Measurements from ENCODE around the gene EPHA4.

Gene EPHA4

DNA sequence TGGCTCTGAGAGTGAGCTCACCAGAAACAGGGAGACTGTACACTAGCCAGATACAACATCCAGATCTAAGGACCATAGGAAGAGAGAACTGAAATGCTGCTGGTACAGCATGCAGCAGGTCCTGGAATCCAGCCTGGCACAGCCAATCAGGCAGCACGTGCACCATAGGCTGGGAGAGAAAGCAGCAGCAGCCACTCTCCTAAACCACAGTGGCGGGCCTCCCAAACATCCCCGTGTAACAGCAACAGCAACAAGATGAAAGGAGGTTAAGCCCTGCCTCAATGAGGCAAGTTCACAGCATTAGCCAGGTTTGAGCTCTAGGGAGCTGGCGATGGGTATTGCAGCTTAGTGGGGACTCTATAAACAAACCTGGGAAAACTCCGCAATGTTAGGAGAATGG, 192.0 kb downstream of the EPHA4 start:
- Histone ChIP-seq H3K27ac (ENCODE audit: insufficient read depth in 1 of 2, low read depth in 1 of 2, low read length in 2 of 2, poor library complexity in 1 of 2, severe bottlenecking in 2 of 2) (no peak overlapping the region), H3K4me1 (ENCODE audit: control extremely low read depth in 1 of 4, control insufficient read depth in 4 of 4, insufficient read depth in 4 of 4, low read length in 3 of 4) (peaks cover 0 to 2% (median 0%) of the 10 kb centered on the region in 4 experiments), H3K27me3 (replicated peaks in 2 of 5; ENCODE audit: control insufficient read depth in 4 of 5, insufficient read depth in 5 of 5, low read length in 4 of 5) (no peaks in the 10 kb centered on the region), H3K9me3 (ENCODE audit: control extremely low read depth in 1 of 5, control insufficient read depth in 4 of 5, insufficient read depth in 2 of 5, low read depth in 1 of 5, low read length in 4 of 5) (no peaks in the 10 kb centered on the region), H3K4me3 (ENCODE audit: control insufficient read depth in 1 of 7, extremely low read depth in 1 of 7, insufficient read depth in 4 of 7, low read depth in 2 of 7, low read length in 6 of 7) (no peak overlapping the region), H3K36me3 (ENCODE audit: control insufficient read depth in 4 of 4, insufficient read depth in 4 of 4, low read length in 3 of 4) (no peaks in the 10 kb centered on the region)
- ChIA-PET POLR2A (no interaction called here), CTCF (no interaction called here)
- 90% methylated on average over 5 of the region's 5 CpGs for WGBS (ENCODE audit: insufficient coverage)
- DNase-seq: no peak

DNA sequence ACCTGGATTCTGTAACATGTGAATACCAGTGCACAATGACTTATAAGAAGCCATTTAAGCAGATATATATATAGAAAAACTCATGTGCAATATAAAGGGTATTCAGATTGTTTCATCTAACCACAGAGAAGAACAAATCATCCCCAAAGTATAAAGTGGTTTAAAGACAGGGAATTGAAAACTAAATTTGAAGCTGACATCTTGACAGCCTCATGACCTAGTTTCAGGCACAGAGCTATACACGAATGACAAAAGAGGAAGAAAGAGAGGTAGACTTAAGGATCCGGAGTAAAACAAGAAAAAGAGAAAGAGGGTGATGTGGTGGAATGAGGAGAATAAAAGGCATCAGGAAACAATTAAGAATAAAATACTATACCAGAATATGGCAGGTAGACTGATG, 194.5 kb downstream of the EPHA4 start:
- H3K9me3 ChIP-seq (ENCODE audit: control extremely low read depth in 1 of 5, control insufficient read depth in 4 of 5, insufficient read depth in 2 of 5, low read depth in 1 of 5, low read length in 4 of 5): no peaks in the 10 kb centered on the region
- H3K4me3 ChIP-seq (ENCODE audit: control insufficient read depth in 1 of 7, extremely low read depth in 1 of 7, insufficient read depth in 4 of 7, low read depth in 2 of 7, low read length in 6 of 7): no peak overlapping the region
- H3K27me3 ChIP-seq (replicated peaks in 2 of 5; ENCODE audit: control insufficient read depth in 4 of 5, insufficient read depth in 5 of 5, low read length in 4 of 5): no peaks in the 10 kb centered on the region
- H3K36me3 ChIP-seq (ENCODE audit: control insufficient read depth in 4 of 4, insufficient read depth in 4 of 4, low read length in 3 of 4): no peaks in the 10 kb centered on the region
- WGBS (ENCODE audit: insufficient coverage): no CpG with 5 or more reads among the region's 2 CpGs
- CTCF ChIA-PET: interaction anchor here (1.0 kb wide), 1 partner anchor 9 kb away, joined by 3 read pairs; no protein-coding TSS in a partner anchor
- peak in 1 of 3 donors; percentile 1 for DNase-seq
- H3K27ac ChIP-seq (ENCODE audit: insufficient read depth in 1 of 2, low read depth in 1 of 2, low read length in 2 of 2, poor library complexity in 1 of 2, severe bottlenecking in 2 of 2): no peak overlapping the region
- peaks cover 0 to 2% (median 0%) of the 10 kb centered on the region in 4 experiments for H3K4me1 ChIP-seq (ENCODE audit: control extremely low read depth in 1 of 4, control insufficient read depth in 4 of 4, insufficient read depth in 4 of 4, low read length in 3 of 4)
- POLR2A ChIA-PET: no interaction called here

DNA sequence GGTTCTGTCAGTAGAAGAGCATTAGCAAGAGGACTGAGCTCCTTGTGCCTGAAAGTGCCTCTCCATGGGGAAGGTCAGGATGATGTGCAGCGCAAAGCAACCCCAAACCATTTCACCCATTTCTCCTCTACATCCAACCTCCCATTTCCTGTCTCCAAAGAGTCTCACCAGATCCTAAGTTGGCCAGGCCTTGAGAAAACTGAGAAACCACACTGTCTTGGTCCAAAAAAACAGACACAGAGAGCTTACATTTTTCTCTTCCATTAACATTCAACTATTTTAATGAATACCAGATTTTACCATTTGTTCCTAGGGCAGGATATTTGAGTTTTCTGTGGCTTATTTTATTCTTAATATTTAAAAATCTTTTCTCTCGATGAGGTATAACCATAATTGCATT, 195.0 kb downstream of the EPHA4 start:
- Histone ChIP-seq H3K27me3 (replicated peaks in 2 of 5; ENCODE audit: control insufficient read depth in 4 of 5, insufficient read depth in 5 of 5, low read length in 4 of 5) (no peaks in the 10 kb centered on the region), H3K4me1 (ENCODE audit: control extremely low read depth in 1 of 4, control insufficient read depth in 4 of 4, insufficient read depth in 4 of 4, low read length in 3 of 4) (peaks cover 0 to 2% (median 0%) of the 10 kb centered on the region in 4 experiments), H3K4me3 (ENCODE audit: control insufficient read depth in 1 of 7, extremely low read depth in 1 of 7, insufficient read depth in 4 of 7, low read depth in 2 of 7, low read length in 6 of 7) (no peak overlapping the region), H3K36me3 (ENCODE audit: control insufficient read depth in 4 of 4, insufficient read depth in 4 of 4, low read length in 3 of 4) (no peaks in the 10 kb centered on the region), H3K9me3 (ENCODE audit: control extremely low read depth in 1 of 5, control insufficient read depth in 4 of 5, insufficient read depth in 2 of 5, low read depth in 1 of 5, low read length in 4 of 5) (no peaks in the 10 kb centered on the region), H3K27ac (ENCODE audit: insufficient read depth in 1 of 2, low read depth in 1 of 2, low read length in 2 of 2, poor library complexity in 1 of 2, severe bottlenecking in 2 of 2) (no peak overlapping the region)
- ChIA-PET POLR2A (no interaction called here), CTCF (interaction anchor here (1.0 kb wide), 1 partner anchor 10 kb away, joined by 3 read pairs; no protein-coding TSS in a partner anchor)
- WGBS (ENCODE audit: insufficient coverage): no CpG with 5 or more reads among the region's 2 CpGs
- no peak for DNase-seq

DNA sequence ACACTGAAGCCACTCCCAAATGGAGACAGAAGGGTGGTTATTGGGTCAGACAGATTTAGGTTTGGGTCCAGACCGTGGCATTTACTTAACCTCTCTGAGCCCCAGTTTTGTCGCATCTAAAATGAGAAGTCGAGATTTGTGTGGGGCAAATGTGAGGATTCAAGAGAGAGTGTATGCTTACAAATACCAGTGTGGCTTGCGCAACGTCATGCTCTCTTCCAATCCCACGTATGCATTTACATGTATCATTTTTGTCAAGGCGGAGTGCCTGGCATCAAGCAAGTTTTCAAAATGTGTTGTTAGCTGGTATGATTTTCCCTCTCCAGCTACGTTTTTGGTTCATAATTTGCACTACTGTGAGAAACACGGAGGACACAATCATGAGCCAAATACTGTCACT, 197.9 kb downstream of the EPHA4 start:
- DNase-seq: no peak
- POLR2A ChIA-PET: no interaction called here
- H3K27ac ChIP-seq (ENCODE audit: insufficient read depth in 1 of 2, low read depth in 1 of 2, low read length in 2 of 2, poor library complexity in 1 of 2, severe bottlenecking in 2 of 2): no peak overlapping the region
- H3K27me3 ChIP-seq (replicated peaks in 2 of 5; ENCODE audit: control insufficient read depth in 4 of 5, insufficient read depth in 5 of 5, low read length in 4 of 5): no peaks in the 10 kb centered on the region
- WGBS (ENCODE audit: insufficient coverage): 98% methylated on average over 8 of the region's 9 CpGs
- CTCF ChIA-PET: no interaction called here
- H3K4me3 ChIP-seq (ENCODE audit: control insufficient read depth in 1 of 7, extremely low read depth in 1 of 7, insufficient read depth in 4 of 7, low read depth in 2 of 7, low read length in 6 of 7): no peak overlapping the region
- H3K9me3 ChIP-seq (ENCODE audit: control extremely low read depth in 1 of 5, control insufficient read depth in 4 of 5, insufficient read depth in 2 of 5, low read depth in 1 of 5, low read length in 4 of 5): no peaks in the 10 kb centered on the region
- no peaks in the 10 kb centered on the region for H3K36me3 ChIP-seq (ENCODE audit: control insufficient read depth in 4 of 4, insufficient read depth in 4 of 4, low read length in 3 of 4)
- peaks cover 0 to 2% (median 0%) of the 10 kb centered on the region in 4 experiments for H3K4me1 ChIP-seq (ENCODE audit: control extremely low read depth in 1 of 4, control insufficient read depth in 4 of 4, insufficient read depth in 4 of 4, low read length in 3 of 4)

DNA sequence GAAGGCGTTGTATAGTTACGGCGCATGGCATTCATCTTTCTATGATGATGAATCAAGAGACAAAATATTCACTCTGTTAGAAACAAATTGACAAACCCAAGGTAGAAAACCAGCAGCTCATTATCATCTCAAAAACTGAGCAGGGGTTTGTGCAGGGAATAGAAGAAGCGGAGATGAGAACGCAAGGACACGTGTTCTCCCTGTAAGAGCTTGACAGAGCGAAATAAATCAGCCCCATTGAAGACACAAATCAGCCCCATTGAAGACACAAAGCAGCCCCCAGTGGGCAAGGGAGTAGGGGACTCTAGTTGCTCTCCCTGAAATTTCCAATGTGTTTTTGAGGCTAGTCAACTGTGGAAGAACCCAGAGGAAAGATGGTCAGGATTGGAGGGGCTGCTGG, 199.2 kb downstream of the EPHA4 start:
- POLR2A ChIA-PET: no interaction called here
- WGBS (ENCODE audit: insufficient coverage): 98% methylated on average over 7 of the region's 7 CpGs
- CTCF ChIA-PET: interaction anchor here (0.9 kb wide), 1 partner anchor 12 kb away, joined by 3 read pairs; no protein-coding TSS in a partner anchor

DNA sequence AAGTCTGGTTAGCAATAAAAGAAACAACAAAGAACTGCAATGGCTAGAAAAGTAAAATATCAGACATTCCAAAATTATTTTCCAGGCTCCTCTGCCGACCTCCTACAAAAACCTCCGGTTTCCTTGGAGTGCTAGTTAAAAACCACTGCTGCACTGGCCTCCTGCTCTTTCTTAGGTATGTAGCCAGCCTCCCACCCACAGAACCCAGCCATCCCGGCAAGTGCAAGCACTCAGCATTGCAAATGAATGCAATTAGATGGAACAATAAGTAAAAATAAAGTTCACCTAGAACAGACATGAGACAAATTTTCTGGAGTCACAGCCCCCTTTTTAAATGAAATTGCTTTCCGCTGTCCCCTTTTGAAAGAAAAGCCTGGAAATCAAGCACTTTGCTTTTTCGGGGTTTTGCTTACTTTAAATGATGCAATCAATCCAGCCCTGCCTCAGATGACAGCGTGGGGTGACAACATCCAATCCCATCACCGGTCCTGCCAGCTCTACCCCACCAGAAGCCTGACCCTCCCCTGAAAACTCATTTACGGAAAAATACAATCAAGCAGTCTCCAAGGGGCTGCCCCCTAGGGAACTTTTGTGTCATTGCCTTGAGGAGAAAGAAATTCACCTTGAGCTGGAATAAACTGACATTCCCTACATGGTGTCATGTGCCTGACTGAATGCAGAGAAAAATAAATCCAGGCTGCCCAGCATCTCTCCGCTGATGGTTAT, 199.8 kb downstream of the EPHA4 start:
- ChIA-PET CTCF (interaction anchor here (0.9 kb wide), 1 partner anchor 11 kb away, joined by 3 read pairs; no protein-coding TSS in a partner anchor), POLR2A (no interaction called here)
- H3K27me3 ChIP-seq (replicated peaks in 2 of 5; ENCODE audit: control insufficient read depth in 4 of 5, insufficient read depth in 5 of 5, low read length in 4 of 5): no peaks in the 10 kb centered on the region
- no peak overlapping the region for H3K27ac ChIP-seq (ENCODE audit: insufficient read depth in 1 of 2, low read depth in 1 of 2, low read length in 2 of 2, poor library complexity in 1 of 2, severe bottlenecking in 2 of 2)
- no peak overlapping the region for H3K4me3 ChIP-seq (ENCODE audit: control insufficient read depth in 1 of 7, extremely low read depth in 1 of 7, insufficient read depth in 4 of 7, low read depth in 2 of 7, low read length in 6 of 7)
- no peaks in the 10 kb centered on the region for H3K9me3 ChIP-seq (ENCODE audit: control extremely low read depth in 1 of 5, control insufficient read depth in 4 of 5, insufficient read depth in 2 of 5, low read depth in 1 of 5, low read length in 4 of 5)
- no peaks in the 10 kb centered on the region for H3K36me3 ChIP-seq (ENCODE audit: control insufficient read depth in 4 of 4, insufficient read depth in 4 of 4, low read length in 3 of 4)
- 90% methylated on average over 9 of the region's 9 CpGs for WGBS (ENCODE audit: insufficient coverage)
- peaks cover 0 to 2% (median 0%) of the 10 kb centered on the region in 4 experiments for H3K4me1 ChIP-seq (ENCODE audit: control extremely low read depth in 1 of 4, control insufficient read depth in 4 of 4, insufficient read depth in 4 of 4, low read length in 3 of 4)
- DNase-seq: no peak

More for the DNA sequence above, 199.2 kb downstream of the EPHA4 start:
- H3K4me1 ChIP-seq (ENCODE audit: control extremely low read depth in 1 of 4, control insufficient read depth in 4 of 4, insufficient read depth in 4 of 4, low read length in 3 of 4): peaks cover 0 to 2% (median 0%) of the 10 kb centered on the region in 4 experiments
- DNase-seq: no peak
- no peak overlapping the region for H3K27ac ChIP-seq (ENCODE audit: insufficient read depth in 1 of 2, low read depth in 1 of 2, low read length in 2 of 2, poor library complexity in 1 of 2, severe bottlenecking in 2 of 2)
- H3K27me3 ChIP-seq (replicated peaks in 2 of 5; ENCODE audit: control insufficient read depth in 4 of 5, insufficient read depth in 5 of 5, low read length in 4 of 5): no peaks in the 10 kb centered on the region
- H3K4me3 ChIP-seq (ENCODE audit: control insufficient read depth in 1 of 7, extremely low read depth in 1 of 7, insufficient read depth in 4 of 7, low read depth in 2 of 7, low read length in 6 of 7): no peak overlapping the region
- H3K36me3 ChIP-seq (ENCODE audit: control insufficient read depth in 4 of 4, insufficient read depth in 4 of 4, low read length in 3 of 4): no peaks in the 10 kb centered on the region
- H3K9me3 ChIP-seq (ENCODE audit: control extremely low read depth in 1 of 5, control insufficient read depth in 4 of 5, insufficient read depth in 2 of 5, low read depth in 1 of 5, low read length in 4 of 5): no peaks in the 10 kb centered on the region

DNA sequence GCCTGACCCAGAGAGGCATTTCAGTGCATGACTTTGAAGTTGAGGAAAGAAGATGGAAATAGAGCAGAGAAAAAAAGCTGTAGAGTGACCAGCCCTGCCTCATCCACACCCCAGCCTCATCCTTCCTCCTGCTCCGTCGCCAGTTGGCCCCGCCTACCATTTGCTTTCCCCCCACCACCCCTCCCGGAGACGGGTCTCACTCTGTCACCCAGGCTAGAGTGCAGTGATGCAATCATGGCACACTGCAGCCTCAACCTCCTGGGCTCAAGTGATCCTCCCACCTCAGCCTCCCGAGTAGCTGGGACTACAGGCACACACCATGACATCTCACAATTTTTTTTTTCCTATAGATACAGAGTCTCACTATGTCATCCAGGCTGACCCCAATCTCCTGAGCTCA, 200.8 kb downstream of the EPHA4 start:
- no peak for DNase-seq
- WGBS (ENCODE audit: insufficient coverage): 93% methylated on average over 5 of the region's 6 CpGs
- Histone ChIP-seq H3K4me1 (ENCODE audit: control extremely low read depth in 1 of 4, control insufficient read depth in 4 of 4, insufficient read depth in 4 of 4, low read length in 3 of 4) (no peaks in the 10 kb centered on the region), H3K36me3 (ENCODE audit: control insufficient read depth in 4 of 4, insufficient read depth in 4 of 4, low read length in 3 of 4) (no peaks in the 10 kb centered on the region), H3K27me3 (replicated peaks in 2 of 5; ENCODE audit: control insufficient read depth in 4 of 5, insufficient read depth in 5 of 5, low read length in 4 of 5) (no peaks in the 10 kb centered on the region), H3K27ac (ENCODE audit: insufficient read depth in 1 of 2, low read depth in 1 of 2, low read length in 2 of 2, poor library complexity in 1 of 2, severe bottlenecking in 2 of 2) (no peak overlapping the region), H3K9me3 (ENCODE audit: control extremely low read depth in 1 of 5, control insufficient read depth in 4 of 5, insufficient read depth in 2 of 5, low read depth in 1 of 5, low read length in 4 of 5) (no peaks in the 10 kb centered on the region), H3K4me3 (ENCODE audit: control insufficient read depth in 1 of 7, extremely low read depth in 1 of 7, insufficient read depth in 4 of 7, low read depth in 2 of 7, low read length in 6 of 7) (no peak overlapping the region)
- ChIA-PET POLR2A (no interaction called here), CTCF (interaction anchor here (0.7 to 1.4 kb wide), 2 partner anchors 276 to 1682 kb away, joined by 3 to 4 read pairs; no protein-coding TSS in a partner anchor)

Data from common myeloid progenitor, CD34-positive (primary cell).